K562 (cell line): ENCODE results near the gene C11orf54. TPM values are rescaled to one million over a fixed set of nuclear protein-coding genes. Genes with fewer than 3 reads are reported as not detected.
A peak's percentile ranks its signal among the peaks of the same experiment; 100 is the strongest.

ENCODE experiments used
- ARHGAP35 ChIP-seq: fragments of 450-650 bp; IDR thresholded peaks from 2 replicates; pipeline ENCODE4 v1.6.1; 2018; ENCODE audit not compliant: partially characterized antibody
- BACH1 ChIP-seq: fragments of 200-800 bp; sonication (Bioruptor generic); IDR thresholded peaks from 2 replicates; pipeline ENCODE4 v1.6.1; 2016; ENCODE audit warnings: missing genetic modification characterization, missing compliant biosample characterization
- BCLAF1 ChIP-seq, 2 experiments: fragments of 450-650 bp in 1 of 2; IDR thresholded peaks; 2 replicates each; pipeline ENCODE4 v1.6.1; 2011 to 2017; ENCODE audit warnings: low read depth in 2 of 2, antibody characterized with exemption in 1 of 2, borderline replicate concordance in 1 of 2, low read length in 1 of 2, mild to moderate bottlenecking in 1 of 2, mixed read lengths in 1 of 2; ENCODE audit not compliant: control insufficient read depth in 1 of 2
- BMI1 ChIP-seq: fragments of 150-350 bp; IDR thresholded peaks from 2 replicates; pipeline ENCODE4 v1.6.1; 2014; ENCODE audit warnings: low read length
- CBX5 ChIP-seq: IDR thresholded peaks from 2 replicates; pipeline ENCODE4 v1.6.1; 2014; ENCODE audit warnings: low read depth, borderline replicate concordance
- HNRNPUL1 ChIP-seq: fragments of 200-400 bp; formaldehyde crosslinking; IDR thresholded peaks from 2 replicates; pipeline ENCODE4 v1.6.1; 2017; ENCODE audit warnings: low read length
- HOXB6 ChIP-seq: fragments of 250-450 bp; sonication (Bioruptor Pico); IDR thresholded peaks from 2 replicates; pipeline ENCODE4 v1.5.1; 2022; ENCODE audit warnings: mild to moderate bottlenecking, borderline replicate concordance
- LARP7 ChIP-seq: fragments of 450-650 bp; IDR thresholded peaks from 2 replicates; pipeline ENCODE4 v1.6.1; 2016
- POLR2A ChIP-seq: fragments of 450-650 bp; conservative IDR thresholded peaks from 2 replicates; pipeline ENCODE4 v1.6.1; 2016
- POLR2AphosphoS2 ChIP-seq: IDR thresholded peaks from 2 replicates; pipeline ENCODE4 v1.6.1; 2012; ENCODE audit warnings: low read length, improper control_type of control experiment
- POLR2B ChIP-seq: fragments of 450-650 bp; IDR thresholded peaks from 2 replicates; pipeline ENCODE4 v1.6.1; 2018; ENCODE audit warnings: low read depth; ENCODE audit not compliant: partially characterized antibody
- THRB ChIP-seq: fragments of 450-650 bp; formaldehyde crosslinking; conservative IDR thresholded peaks from 2 replicates; pipeline ENCODE4 v1.4.0; 2022; ENCODE audit warnings: mild to moderate bottlenecking, missing genetic modification characterization
- ZBTB33 ChIP-seq: sonication (generic); formaldehyde crosslinking; IDR thresholded peaks from 2 replicates; pipeline ENCODE4 v1.8.1; 2023; ENCODE audit warnings: mild to moderate bottlenecking, missing genetic modification reagents
- ZNF239 ChIP-seq: fragments of 250-450 bp; sonication (Bioruptor Pico); IDR thresholded peaks from 2 replicates; pipeline ENCODE4 v1.4.0; 2020; ENCODE audit warnings: mild to moderate bottlenecking
- ZNF717 ChIP-seq: fragments of 250-450 bp; sonication (Bioruptor Pico); IDR thresholded peaks from 2 replicates; pipeline ENCODE4 v1.5.0; 2021
- polyA plus RNA-seq, 8 experiments: library from polyadenylated mRNA; depleted of rRNA in 4 of 8; stranded (reverse) in 5 of 8; unstranded in 3 of 8; fragments of >200 nt; fragmentation: Nextera tagmentation in 2 of 8; fragmentation: Illumina TruSeq in 1 of 8; extraction: Ambion mirVana in 2 of 8; extraction: Trizol in 1 of 8; gene quantifications; 2 replicates each; pipeline versions ENCODE4 v1.2.1 to v1.2.3, GENCODE V29; 2011 to 2014; ENCODE audit warnings: inconsistent platforms in 1 of 8, missing spikeins in 1 of 8
- total RNA-seq, 7 experiments: library from RNA; depleted of rRNA in 6 of 7; stranded (reverse); fragments of >200 nt in 6 of 7; fragmentation: Illumina TruSeq in 2 of 7; extraction: Trizol in 2 of 7; gene quantifications; 2 replicates each; pipeline versions ENCODE4 v1.2.1 to v1.2.3, GENCODE V29; 2011 to 2021; ENCODE audit warnings: low replicate concordance in 1 of 7
- TF ChIP-seq, protein P1 (sequence below): fragments of 250-450 bp; sonication (Bioruptor Pico); IDR thresholded peaks from 2 replicates; pipeline ENCODE4 v1.9.0; 2021; ENCODE audit warnings: mild to moderate bottlenecking

The C11orf54 gene
- total and polyA plus RNA-seq, 9 of the 15 experiments (the other 6 are each of a cell fraction or from before 2014, with no cell fraction given) = 13.4 to 33.0 (median 23.1) TPM

GRCh38 chr11:93729129-93729616 is 12.3 kb upstream of the C11orf54 start (continued):
- TF ChIP-seq, protein P1, sequence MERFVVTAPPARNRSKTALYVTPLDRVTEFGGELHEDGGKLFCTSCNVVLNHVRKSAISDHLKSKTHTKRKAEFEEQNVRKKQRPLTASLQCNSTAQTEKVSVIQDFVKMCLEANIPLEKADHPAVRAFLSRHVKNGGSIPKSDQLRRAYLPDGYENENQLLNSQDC (CRISPR knock-in tag) = no peak
- TF ChIP-seq ZBTB33 (CRISPR knock-in tag) (peak; percentile 94), LARP7 (no peak), POLR2AphosphoS2 (peak; percentile 74), ARHGAP35 (no peak), ZNF239 (CRISPR knock-in tag) (no peak), POLR2A (peak; percentile 87), THRB (0 out of 2 replicates have a peak, but pooled peaks have one; percentile 3), BCLAF1 (IDR thresholded peaks at IDR 0.05; ENCODE audit: borderline replicate concordance in 1 of 2, control insufficient read depth in 1 of 2, low read depth in 2 of 2, low read length in 1 of 2) (peak in 1 of 2 experiments; percentile 14; a peak in 1 of 4 replicates), HOXB6 (no peak), CBX5 (no peak), POLR2B (peak; percentile 82), BMI1 (no peak), ZNF717 (CRISPR knock-in tag) (no peak), BACH1 (tag) (no peak), HNRNPUL1 (0 out of 2 replicates have a peak, but pooled peaks have one; percentile 47)
- TF ChIP-seq, all 486 proteins: peak for 13
